22Rv1 (cell line): ENCODE data around the gene PSMB3.

ENCODE experiments used
- H3K27ac ChIP-seq: fragments of 450-650 bp; 2 replicates; pipeline ENCODE4 v1.5.1; 2017
- CTCF ChIP-seq: fragments of 450-650 bp; IDR thresholded peaks from 2 replicates; pipeline ENCODE4 v1.5.1; 2017; ENCODE audit warnings: mild to moderate bottlenecking
- ZFX ChIP-seq: fragments of 450-650 bp; IDR thresholded peaks from 2 replicates; pipeline ENCODE4 v1.6.1; 2017; ENCODE audit warnings: antibody characterized with exemption, borderline replicate concordance

The PSMB3 gene

DNA sequence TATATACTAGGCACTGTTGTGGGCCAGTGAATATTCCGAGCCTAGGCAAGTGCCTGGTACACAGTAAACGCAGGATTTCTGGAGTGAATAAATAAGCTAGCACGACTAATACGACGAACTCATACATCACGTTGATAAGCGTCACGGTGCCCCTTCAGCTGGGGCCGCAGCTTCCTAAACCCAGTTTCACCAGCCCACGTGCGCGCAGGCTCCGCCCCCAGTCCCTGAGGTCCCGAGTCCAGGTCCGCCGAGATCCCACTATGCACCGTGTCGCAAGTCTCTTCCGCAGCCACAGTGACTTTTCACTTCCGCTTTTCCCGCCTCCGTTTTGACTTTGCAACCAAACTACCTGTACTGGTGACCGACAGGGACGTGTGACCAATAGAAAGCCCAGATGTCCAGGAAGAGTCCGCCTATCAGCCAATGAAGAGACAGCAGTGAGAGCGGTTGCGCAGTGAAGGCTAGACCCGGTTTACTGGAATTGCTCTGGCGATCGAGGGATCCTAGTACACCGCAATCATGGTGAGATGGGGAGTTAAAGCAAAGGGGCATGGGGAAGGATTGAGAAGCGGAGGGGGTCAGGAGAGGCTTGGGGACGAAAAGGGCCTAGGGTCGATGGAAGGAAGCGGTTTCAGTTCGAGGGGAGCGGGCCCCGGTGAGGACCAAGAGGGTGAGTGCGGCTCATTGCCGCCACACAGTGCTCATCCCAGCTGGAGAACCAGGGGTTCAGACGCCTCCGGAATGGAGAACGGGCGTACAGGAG is at the start of gene PSMB3:
Gene PSMB3 (plus strand): TSS at position 434 of the 763 bp plus-strand sequence. CDS start 86 bp downstream, at position 520.
- H3K27ac ChIP-seq: peak within 1 kb of the TSS; percentile 99
- TF ChIP-seq CTCF (no peak), ZFX (no peak)

- no peak for TF ChIP-seq CTCF
- TF ChIP-seq ZFX: no peak
- peak overlapping the region; percentile 97 for H3K27ac ChIP-seq
Observed at GRCh38 chr17:38702916-38703741, 49.4 kb upstream of the PSMB3 start.

DNA sequence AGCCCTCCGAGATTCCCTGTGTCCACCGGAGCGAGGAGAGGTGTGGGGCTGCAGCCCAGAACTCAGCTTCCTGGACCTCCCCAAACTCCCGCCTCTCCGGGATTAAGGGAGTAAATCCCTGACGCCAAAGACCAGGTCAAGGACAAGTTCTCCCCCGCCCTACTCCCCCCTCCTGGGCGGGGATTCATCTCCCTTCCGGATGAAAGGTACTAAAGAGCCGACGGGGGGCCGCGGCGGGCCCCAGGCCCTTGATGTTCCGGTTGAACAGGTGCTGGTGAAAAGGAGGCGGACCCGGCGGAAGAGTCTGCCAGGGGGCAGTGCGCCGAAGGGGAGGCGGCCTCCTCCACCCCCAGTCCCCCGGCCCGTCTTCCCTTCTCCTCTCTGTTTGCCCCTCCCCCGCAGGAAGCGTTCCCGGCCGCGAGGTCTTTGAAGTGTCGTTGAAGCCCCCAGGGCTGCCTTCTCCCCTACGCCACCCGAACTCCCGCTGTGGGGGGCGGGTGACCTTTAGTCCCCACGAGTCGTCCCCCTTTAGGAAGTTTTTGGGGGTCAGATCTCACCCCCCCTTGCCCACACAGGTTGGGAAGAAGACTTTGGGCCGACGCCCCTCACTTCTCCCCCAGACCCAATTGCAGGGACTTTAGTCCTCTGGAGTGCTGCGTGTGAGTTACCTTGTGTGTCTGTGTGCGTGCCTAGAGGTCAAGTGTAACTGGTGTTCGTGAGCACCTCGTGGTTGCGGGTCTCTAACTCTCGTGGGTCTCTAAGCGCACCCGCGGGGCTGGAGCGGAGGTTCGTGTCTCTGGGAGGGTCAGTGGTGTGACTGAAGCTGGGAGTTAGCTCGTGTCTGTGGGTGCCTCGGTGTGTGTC is 48.6 kb upstream of the PSMB3 start:
- no peak for TF ChIP-seq CTCF
- TF ChIP-seq ZFX: no peak
- peak overlapping the region; percentile 97 for H3K27ac ChIP-seq

GRCh38 chr17:38704606-38705522 is 47.7 kb upstream of the PSMB3 start, which contains the start of gene MLLT6:
MLLT6 (plus strand) TSS chr17:38705273; CDS start chr17:38705633, 360 bp downstream.
- H3K27ac ChIP-seq: peak within 1 kb of the TSS; percentile 97
- TF ChIP-seq ZFX: no peak
- TF ChIP-seq CTCF: no peak

- peak overlapping the region; percentile 97 for H3K27ac ChIP-seq
Observed at GRCh38 chr17:38705523-38705802, 47.1 kb upstream of the PSMB3 start.

More at GRCh38 chr17:38705523-38705802, 47.1 kb upstream of the PSMB3 start:
- TF ChIP-seq CTCF (no peak), ZFX (no peak)
